ENCODE results near the gene JMJD6.

The JMJD6 gene

GRCh38 chr17:76681222-76682137 lies 44.9 kb downstream of the JMJD6 start:
- TF ChIP-seq POLR2AphosphoS5 (IDR thresholded peaks at IDR 0.05; ENCODE audit: low read depth, low read length) (no peak), TAF1 (IDR thresholded peaks at IDR 0.05; ENCODE audit: borderline replicate concordance, insufficient read depth, low read length) (no peak), SIN3A (IDR thresholded peaks at IDR 0.05; ENCODE audit: borderline replicate concordance, insufficient read depth, low read length) (no peak), FOXP2 (optimal IDR thresholded peaks at IDR 0.05; ENCODE audit: borderline replicate concordance, extremely low read depth, extremely low read length, insufficient read depth) (peak; percentile 16), REST (IDR thresholded peaks at IDR 0.05; ENCODE audit: insufficient read depth in 1 of 2, low read depth in 2 of 2, low read length in 2 of 2) (no peak)

DNA sequence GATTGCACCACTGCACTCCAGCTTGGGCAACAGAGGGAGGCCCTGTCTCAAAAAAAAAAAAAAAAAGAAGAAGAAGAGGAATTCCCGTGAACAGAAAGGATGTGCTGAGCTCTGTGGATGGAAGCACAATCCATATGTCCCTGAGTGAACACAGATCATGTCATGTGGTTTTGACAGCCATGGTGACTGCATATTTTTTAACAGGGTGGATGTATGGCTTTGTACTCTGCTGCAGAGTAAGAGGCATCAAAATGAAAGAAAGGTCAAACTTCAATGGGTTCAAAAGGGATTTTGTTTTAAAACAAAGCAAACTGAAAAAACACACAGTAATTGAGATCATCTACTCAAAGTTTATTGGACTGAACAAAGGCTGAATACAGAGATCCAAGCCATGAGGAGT lies 47.2 kb downstream of the JMJD6 start:
- TF ChIP-seq FOXP2 (optimal IDR thresholded peaks at IDR 0.05; ENCODE audit: borderline replicate concordance, extremely low read depth, extremely low read length, insufficient read depth): no peak
- TF ChIP-seq TAF1 (IDR thresholded peaks at IDR 0.05; ENCODE audit: borderline replicate concordance, insufficient read depth, low read length): no peak
- no peak for TF ChIP-seq POLR2AphosphoS5 (IDR thresholded peaks at IDR 0.05; ENCODE audit: low read depth, low read length)
- no peak for TF ChIP-seq REST (IDR thresholded peaks at IDR 0.05; ENCODE audit: insufficient read depth in 1 of 2, low read depth in 2 of 2, low read length in 2 of 2)
- TF ChIP-seq SIN3A (IDR thresholded peaks at IDR 0.05; ENCODE audit: borderline replicate concordance, insufficient read depth, low read length): no peak

DNA sequence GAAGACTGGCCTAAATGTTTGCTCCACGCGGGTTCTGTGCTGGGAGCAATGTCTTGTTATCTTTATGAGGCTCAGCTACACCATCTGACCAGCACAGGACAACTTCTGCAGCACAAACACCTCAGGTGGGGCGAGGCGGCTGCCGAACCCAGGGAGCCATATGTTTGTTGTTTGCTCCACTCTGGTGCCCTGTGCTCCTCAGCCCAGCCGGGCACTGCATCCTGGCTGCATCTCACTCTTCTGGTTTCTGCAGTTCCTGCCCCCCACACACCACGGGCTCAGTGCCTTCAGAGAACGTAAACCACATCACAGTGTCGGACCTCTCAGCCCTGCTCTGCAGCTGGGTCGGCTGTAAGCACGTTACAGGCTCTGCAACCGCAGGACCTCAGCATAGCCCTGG lies 48.1 kb downstream of the JMJD6 start:
- TF ChIP-seq FOXP2 (optimal IDR thresholded peaks at IDR 0.05; ENCODE audit: borderline replicate concordance, extremely low read depth, extremely low read length, insufficient read depth): no peak
- TF ChIP-seq REST (IDR thresholded peaks at IDR 0.05; ENCODE audit: insufficient read depth in 1 of 2, low read depth in 2 of 2, low read length in 2 of 2): no peak
- no peak for TF ChIP-seq SIN3A (IDR thresholded peaks at IDR 0.05; ENCODE audit: borderline replicate concordance, insufficient read depth, low read length)
- TF ChIP-seq POLR2AphosphoS5 (IDR thresholded peaks at IDR 0.05; ENCODE audit: low read depth, low read length): no peak; the same call in 1 of the 2 replicates
- no peak for TF ChIP-seq TAF1 (IDR thresholded peaks at IDR 0.05; ENCODE audit: borderline replicate concordance, insufficient read depth, low read length)

GRCh38 chr17:76677406-76677805 lies 49.0 kb downstream of the JMJD6 start:
- TF ChIP-seq FOXP2 (optimal IDR thresholded peaks at IDR 0.05; ENCODE audit: borderline replicate concordance, extremely low read depth, extremely low read length, insufficient read depth) (no peak), REST (IDR thresholded peaks at IDR 0.05; ENCODE audit: insufficient read depth in 1 of 2, low read depth in 2 of 2, low read length in 2 of 2) (no peak), POLR2AphosphoS5 (IDR thresholded peaks at IDR 0.05; ENCODE audit: low read depth, low read length) (no peak), TAF1 (IDR thresholded peaks at IDR 0.05; ENCODE audit: borderline replicate concordance, insufficient read depth, low read length) (no peak), SIN3A (IDR thresholded peaks at IDR 0.05; ENCODE audit: borderline replicate concordance, insufficient read depth, low read length) (no peak)
